ENCODE measurements around the gene TRIML2. TPM values are rescaled to one million over a fixed set of nuclear protein-coding genes. Genes with fewer than 3 reads are reported as not detected.

Gene TRIML2
- polyA plus RNA-seq, 1 of the 3 experiments (the other 2 are of a cell fraction) = not detected

DNA sequence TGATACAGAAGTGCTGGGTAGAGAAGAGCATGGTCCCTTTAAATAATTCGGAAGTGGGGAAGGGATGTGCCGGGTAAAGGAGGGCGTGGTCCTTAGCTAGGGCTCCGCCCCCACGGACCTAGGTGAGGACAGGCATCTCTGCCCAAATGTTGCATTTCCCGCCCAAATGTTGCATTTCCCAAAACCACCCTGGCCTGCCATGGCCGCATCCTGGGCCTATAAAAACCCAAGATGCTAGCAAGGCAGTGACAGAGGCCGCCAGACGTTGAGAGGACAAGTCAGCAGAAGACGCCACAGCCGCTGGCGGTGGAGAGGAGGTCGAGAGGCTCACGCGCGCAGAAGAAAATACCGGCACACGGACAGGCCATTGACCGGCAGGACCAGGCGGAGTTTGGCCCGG is 67.7 kb downstream of the TRIML2 start:
- Histone ChIP-seq H3F3A (replicated peaks; ENCODE audit: insufficient read depth) (no peaks in the 10 kb centered on the region), H3K79me2 (ENCODE audit: insufficient read depth) (no peaks in the 10 kb centered on the region), H3K4me2 (no peak overlapping the region), H3K9me3 (no peaks in the 10 kb centered on the region), H3K27ac (ENCODE audit: low read depth in 2 of 2, low read length in 1 of 2) (no peak overlapping the region), H3K4me3 (ENCODE audit: low read depth in 2 of 2, low read length in 1 of 2) (no peak overlapping the region), H4K20me1 (ENCODE audit: insufficient read depth) (no peaks in the 10 kb centered on the region), H2AFZ (ENCODE audit: low read depth) (no peak overlapping the region), H3K9me2 (no peaks in the 10 kb centered on the region), H3K27me3 (ENCODE audit: insufficient read depth) (no peaks in the 10 kb centered on the region; the same call in 1 of the 2 replicates), H3K9ac (no peak overlapping the region), H3K4me1 (ENCODE audit: control insufficient read depth in 1 of 2, insufficient read depth in 2 of 2, low read depth in 1 of 2, low read length in 1 of 2) (no peaks in the 10 kb centered on the region), H3K36me3 (replicated peaks in 1 of 2; ENCODE audit: control insufficient read depth in 1 of 2, insufficient read depth in 2 of 2, low read length in 1 of 2) (no peaks in the 10 kb centered on the region)
- no peak for DNase-seq
- no peak for TF ChIP-seq GATA2 (CRISPR knock-in tag; IDR thresholded peaks at IDR 0.05)
- TF ChIP-seq YY1 (IDR thresholded peaks at IDR 0.05; ENCODE audit: low read depth) = no peak
- TF ChIP-seq FOSL2 (IDR thresholded peaks at IDR 0.05; ENCODE audit: borderline replicate concordance, low read depth) = no peak
- TF ChIP-seq EZH2phosphoT487 (IDR thresholded peaks at IDR 0.05; ENCODE audit: borderline replicate concordance, low read depth) = no peak
- TF ChIP-seq POLR2AphosphoS5 (IDR thresholded peaks at IDR 0.05; ENCODE audit: low read depth, low read length) = no peak
- TF ChIP-seq, protein P1, sequence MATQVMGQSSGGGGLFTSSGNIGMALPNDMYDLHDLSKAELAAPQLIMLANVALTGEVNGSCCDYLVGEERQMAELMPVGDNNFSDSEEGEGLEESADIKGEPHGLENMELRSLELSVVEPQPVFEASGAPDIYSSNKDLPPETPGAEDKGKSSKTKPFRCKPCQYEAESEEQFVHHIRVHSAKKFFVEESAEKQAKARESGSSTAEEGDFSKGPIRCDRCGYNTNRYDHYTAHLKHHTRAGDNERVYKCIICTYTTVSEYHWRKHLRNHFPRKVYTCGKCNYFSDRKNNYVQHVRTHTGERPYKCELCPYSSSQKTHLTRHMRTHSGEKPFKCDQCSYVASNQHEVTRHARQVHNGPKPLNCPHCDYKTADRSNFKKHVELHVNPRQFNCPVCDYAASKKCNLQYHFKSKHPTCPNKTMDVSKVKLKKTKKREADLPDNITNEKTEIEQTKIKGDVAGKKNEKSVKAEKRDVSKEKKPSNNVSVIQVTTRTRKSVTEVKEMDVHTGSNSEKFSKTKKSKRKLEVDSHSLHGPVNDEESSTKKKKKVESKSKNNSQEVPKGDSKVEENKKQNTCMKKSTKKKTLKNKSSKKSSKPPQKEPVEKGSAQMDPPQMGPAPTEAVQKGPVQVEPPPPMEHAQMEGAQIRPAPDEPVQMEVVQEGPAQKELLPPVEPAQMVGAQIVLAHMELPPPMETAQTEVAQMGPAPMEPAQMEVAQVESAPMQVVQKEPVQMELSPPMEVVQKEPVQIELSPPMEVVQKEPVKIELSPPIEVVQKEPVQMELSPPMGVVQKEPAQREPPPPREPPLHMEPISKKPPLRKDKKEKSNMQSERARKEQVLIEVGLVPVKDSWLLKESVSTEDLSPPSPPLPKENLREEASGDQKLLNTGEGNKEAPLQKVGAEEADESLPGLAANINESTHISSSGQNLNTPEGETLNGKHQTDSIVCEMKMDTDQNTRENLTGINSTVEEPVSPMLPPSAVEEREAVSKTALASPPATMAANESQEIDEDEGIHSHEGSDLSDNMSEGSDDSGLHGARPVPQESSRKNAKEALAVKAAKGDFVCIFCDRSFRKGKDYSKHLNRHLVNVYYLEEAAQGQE (IDR thresholded peaks at IDR 0.05; ENCODE audit: low read depth, low read length) = no peak
- TF ChIP-seq FOXM1 (IDR thresholded peaks at IDR 0.05; ENCODE audit: low read depth) = no peak
- TF ChIP-seq TCF12 (IDR thresholded peaks at IDR 0.05) = no peak
- no peak for TF ChIP-seq MEF2A (IDR thresholded peaks at IDR 0.05; ENCODE audit: borderline replicate concordance, low read depth)
- no peak for TF ChIP-seq TAF1 (IDR thresholded peaks at IDR 0.05; ENCODE audit: borderline replicate concordance, low read depth, low read length)
- TF ChIP-seq USF1 (IDR thresholded peaks at IDR 0.05; ENCODE audit: borderline replicate concordance, low read depth) = no peak
- TF ChIP-seq SMC3 (IDR thresholded peaks at IDR 0.05; ENCODE audit: low read depth, low read length) = no peak
- TF ChIP-seq, protein P2, sequence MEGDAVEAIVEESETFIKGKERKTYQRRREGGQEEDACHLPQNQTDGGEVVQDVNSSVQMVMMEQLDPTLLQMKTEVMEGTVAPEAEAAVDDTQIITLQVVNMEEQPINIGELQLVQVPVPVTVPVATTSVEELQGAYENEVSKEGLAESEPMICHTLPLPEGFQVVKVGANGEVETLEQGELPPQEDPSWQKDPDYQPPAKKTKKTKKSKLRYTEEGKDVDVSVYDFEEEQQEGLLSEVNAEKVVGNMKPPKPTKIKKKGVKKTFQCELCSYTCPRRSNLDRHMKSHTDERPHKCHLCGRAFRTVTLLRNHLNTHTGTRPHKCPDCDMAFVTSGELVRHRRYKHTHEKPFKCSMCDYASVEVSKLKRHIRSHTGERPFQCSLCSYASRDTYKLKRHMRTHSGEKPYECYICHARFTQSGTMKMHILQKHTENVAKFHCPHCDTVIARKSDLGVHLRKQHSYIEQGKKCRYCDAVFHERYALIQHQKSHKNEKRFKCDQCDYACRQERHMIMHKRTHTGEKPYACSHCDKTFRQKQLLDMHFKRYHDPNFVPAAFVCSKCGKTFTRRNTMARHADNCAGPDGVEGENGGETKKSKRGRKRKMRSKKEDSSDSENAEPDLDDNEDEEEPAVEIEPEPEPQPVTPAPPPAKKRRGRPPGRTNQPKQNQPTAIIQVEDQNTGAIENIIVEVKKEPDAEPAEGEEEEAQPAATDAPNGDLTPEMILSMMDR (IDR thresholded peaks at IDR 0.05) = no peak
- TF ChIP-seq NFIC (IDR thresholded peaks at IDR 0.05; ENCODE audit: borderline replicate concordance) = no peak
- TF ChIP-seq PBX3 (IDR thresholded peaks at IDR 0.05) = no peak
- TF ChIP-seq IRF3 (IDR thresholded peaks at IDR 0.05; ENCODE audit: low read depth, low read length) = no peak
- TF ChIP-seq, protein P3, sequence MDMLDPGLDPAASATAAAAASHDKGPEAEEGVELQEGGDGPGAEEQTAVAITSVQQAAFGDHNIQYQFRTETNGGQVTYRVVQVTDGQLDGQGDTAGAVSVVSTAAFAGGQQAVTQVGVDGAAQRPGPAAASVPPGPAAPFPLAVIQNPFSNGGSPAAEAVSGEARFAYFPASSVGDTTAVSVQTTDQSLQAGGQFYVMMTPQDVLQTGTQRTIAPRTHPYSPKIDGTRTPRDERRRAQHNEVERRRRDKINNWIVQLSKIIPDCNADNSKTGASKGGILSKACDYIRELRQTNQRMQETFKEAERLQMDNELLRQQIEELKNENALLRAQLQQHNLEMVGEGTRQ (IDR thresholded peaks at IDR 0.05; ENCODE audit: borderline replicate concordance, low read depth, low read length) = no peak
- 58% methylated on average over 21 of the region's 21 CpGs for WGBS (ENCODE audit: low lambda C conversion rate)
- ChIA-PET CTCF (no interaction called here), POLR2A (no interaction called here)
